Neural cell (in vitro differentiated cells): ENCODE results near the gene SPEM3.

Experiments used
- EP300 ChIP-seq: fragments of 450-650 bp; conservative IDR thresholded peaks from 2 replicates; pipeline ENCODE4 v1.6.1; 2014; ENCODE audit warnings: antibody characterized with exemption, mild to moderate bottlenecking, moderate library complexity; ENCODE audit not compliant: poor library complexity, severe bottlenecking
- EZH2 ChIP-seq: fragments of 200-600, 300-800 bp; shearing (Covaris generic), sonication (generic); IDR thresholded peaks from 2 replicates; pipeline ENCODE4 v1.6.1; 2014; ENCODE audit warnings: antibody characterized with exemption, low read length, borderline replicate concordance, mild to moderate bottlenecking; ENCODE audit not compliant: insufficient read depth, poor library complexity, severe bottlenecking
- TAF1 ChIP-seq: IDR thresholded peaks from 2 replicates; pipeline ENCODE4 v1.6.1; 2012; ENCODE audit warnings: low read depth
- TF ChIP-seq, protein P1 (sequence below): fragments of 450-650 bp; IDR thresholded peaks from 2 replicates; pipeline ENCODE4 v1.5.1; 2014; ENCODE audit warnings: antibody characterized with exemption, mild to moderate bottlenecking, moderate library complexity; ENCODE audit not compliant: poor library complexity, severe bottlenecking

DNA sequence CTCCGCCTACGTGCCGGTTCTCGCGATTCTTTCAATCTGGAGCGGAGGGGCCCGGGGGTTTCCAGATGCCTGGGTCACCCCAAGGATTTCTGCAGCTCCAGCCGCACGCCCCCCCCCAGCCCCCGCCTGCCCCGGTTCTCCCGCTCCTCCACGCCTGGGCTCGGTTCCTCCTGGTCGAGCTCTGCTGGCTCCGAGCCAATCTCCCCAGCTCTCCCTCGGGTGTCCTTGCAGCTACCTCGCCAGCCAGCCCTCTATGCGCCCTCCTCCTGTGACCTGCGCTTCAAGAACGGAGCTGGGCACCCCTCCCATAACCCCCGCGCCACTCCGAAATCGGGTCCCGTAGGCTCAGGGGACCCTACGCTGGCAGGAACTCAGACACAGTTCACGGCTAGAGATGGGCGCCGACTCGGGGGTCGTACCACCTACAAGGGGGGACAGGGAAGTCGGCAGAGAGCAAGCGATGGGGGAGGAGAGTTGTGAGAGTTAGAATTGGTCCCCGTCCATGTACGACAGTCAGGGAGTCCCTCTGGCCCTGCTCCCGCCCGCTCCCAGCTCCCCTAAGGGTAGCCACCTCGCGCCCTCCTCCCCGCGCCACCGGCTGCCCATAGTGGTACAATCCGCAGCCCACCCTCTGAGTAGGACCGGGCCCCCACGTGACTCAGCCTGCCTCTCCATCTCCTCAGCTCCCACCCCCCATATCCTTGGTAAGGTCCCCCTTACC is 11.6 kb downstream of the SPEM3 start:
- TF ChIP-seq, protein P1, sequence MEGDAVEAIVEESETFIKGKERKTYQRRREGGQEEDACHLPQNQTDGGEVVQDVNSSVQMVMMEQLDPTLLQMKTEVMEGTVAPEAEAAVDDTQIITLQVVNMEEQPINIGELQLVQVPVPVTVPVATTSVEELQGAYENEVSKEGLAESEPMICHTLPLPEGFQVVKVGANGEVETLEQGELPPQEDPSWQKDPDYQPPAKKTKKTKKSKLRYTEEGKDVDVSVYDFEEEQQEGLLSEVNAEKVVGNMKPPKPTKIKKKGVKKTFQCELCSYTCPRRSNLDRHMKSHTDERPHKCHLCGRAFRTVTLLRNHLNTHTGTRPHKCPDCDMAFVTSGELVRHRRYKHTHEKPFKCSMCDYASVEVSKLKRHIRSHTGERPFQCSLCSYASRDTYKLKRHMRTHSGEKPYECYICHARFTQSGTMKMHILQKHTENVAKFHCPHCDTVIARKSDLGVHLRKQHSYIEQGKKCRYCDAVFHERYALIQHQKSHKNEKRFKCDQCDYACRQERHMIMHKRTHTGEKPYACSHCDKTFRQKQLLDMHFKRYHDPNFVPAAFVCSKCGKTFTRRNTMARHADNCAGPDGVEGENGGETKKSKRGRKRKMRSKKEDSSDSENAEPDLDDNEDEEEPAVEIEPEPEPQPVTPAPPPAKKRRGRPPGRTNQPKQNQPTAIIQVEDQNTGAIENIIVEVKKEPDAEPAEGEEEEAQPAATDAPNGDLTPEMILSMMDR, result no peak
- peak; percentile 30 for TF ChIP-seq EP300
- TF ChIP-seq EZH2, result no peak
- peak; percentile 93 for TF ChIP-seq TAF1
